Heart left ventricle (tissue), 16 donors: ENCODE results near the gene UBP1. TPM values are rescaled to one million over a fixed set of nuclear protein-coding genes. Genes with fewer than 3 reads are reported as not detected.
"Not testable (repeated sequence)": the region's sequence is repeated elsewhere in the genome, so short reads cannot be mapped to it uniquely, and the experiment has no call there.

Source experiments
- ATAC-seq, 4 donors: fragments of 200-7000 bp; cut with Tn5 transposase; one replicate each; pipeline ENCODE4 v1.9.1; 2020 to 2022; ENCODE audit warnings: moderate library complexity in 4 of 4, mild to moderate bottlenecking in 3 of 4, moderate number of reproducible peaks in 1 of 4
- DNase-seq, 5 donors: peaks; one replicate each; pipeline ENCODE4 v3.0.0-alpha.2; 2020
- H3K27ac ChIP-seq, 12 donors: fragments of 200-600 bp; sonication (generic) in 4 of 12; one replicate each; pipeline versions ENCODE4 v1.5.0 to v1.8.0; 2016 to 2022; ENCODE audit warnings: mild to moderate bottlenecking in 2 of 12
- H3K27me3 ChIP-seq, 9 donors: fragments of 200-600 bp; sonication (generic) in 2 of 9; one replicate each; pipeline versions ENCODE4 v1.5.1 to v1.8.0; 2016 to 2022; ENCODE audit warnings: mild to moderate bottlenecking in 3 of 9
- H3K36me3 ChIP-seq, 9 donors: fragments of 200-600 bp; sonication (generic) in 2 of 9; one replicate each; pipeline versions ENCODE4 v1.5.0 to v1.8.0; 2018 to 2022; ENCODE audit warnings: mild to moderate bottlenecking in 2 of 9
- H3K4me1 ChIP-seq, 12 donors: fragments of 200-600 bp; sonication (generic) in 4 of 12; one replicate each; pipeline versions ENCODE4 v1.5.0 to v1.8.0; 2016 to 2022; ENCODE audit warnings: mild to moderate bottlenecking in 3 of 12
- H3K4me3 ChIP-seq, 12 donors: fragments of 200-600 bp; sonication (generic) in 4 of 12; one replicate each; pipeline versions ENCODE4 v1.5.0 to v1.8.0; 2017 to 2022; ENCODE audit warnings: mild to moderate bottlenecking in 9 of 12, moderate library complexity in 4 of 12
- H3K9me3 ChIP-seq, 12 donors: fragments of 200-600 bp; sonication (generic) in 4 of 12; one replicate each; pipeline versions ENCODE4 v1.5.0 to v1.8.0; 2016 to 2022; ENCODE audit warnings: mild to moderate bottlenecking in 1 of 12
- CTCF ChIP-seq, 12 donors: fragments of 200-600 bp; sonication (generic) in 4 of 12; IDR thresholded peaks; one replicate each; pipeline versions ENCODE4 v1.5.0 to v1.8.0; 2018 to 2022; ENCODE audit warnings: antibody characterized with exemption in 12 of 12, mild to moderate bottlenecking in 5 of 12
- POLR2A ChIP-seq, 2 donors: fragments of 450-650 bp; IDR thresholded peaks; one replicate each; pipeline ENCODE4 v1.6.1; 2017; ENCODE audit warnings: antibody characterized with exemption in 2 of 2, mild to moderate bottlenecking in 2 of 2, moderate library complexity in 2 of 2
- WGBS, 4 donors: extraction: QIAGEN DNeasy Blood & Tissue Kit in 2 of 4; methylation state at CpG; one replicate each; pipeline versions ENCODE4 v1.1.5 to v1.1.7; 2013 to 2018; 5-methylcytosine and 5-hydroxymethylcytosine counted together
- intact Hi-C, 10 donors: fragments of 100-400 bp; cut with DNase I; formaldehyde crosslinking; loops; one replicate each; pipeline versions ENCODE4 v1.11.1 to v1.14.2; 2022
- polyA plus RNA-seq, 2 donors: library from polyadenylated mRNA; stranded (reverse); fragments of 200-250 nt; gene quantifications; one replicate each; pipeline ENCODE4 v1.2.3, GENCODE V29; 2013
- total RNA-seq, 9 donors: library from RNA; depleted of rRNA in 2 of 9; stranded (reverse); fragments of >200 nt in 2 of 9; fragmentation: NEBNext Ultra II Directional in 3 of 9; extraction: Animal tissue kit (Norgen Biotek cat#: 25700) in 3 of 9; gene quantifications; one replicate each; pipeline versions ENCODE4 v1.1.0 to v1.2.4, GENCODE V29; 2016 to 2023
- donor health status: ischemic (EF 13 %, LVEDD 7.1; RV severe dilation, severe dysfunction).
- donor health status: healthy with polysubstance abuse.
- donor health status: DM: no; HTN: yes; CAD: no.
- donor health status: DM: no; HTN: no; CAD: no.
- donor health status: ischemic (EF 25% LVEDD 6.9; RV normal size, moderate dysfunction).
- donor health status: ischemic (EF 25% LVEDD 5.7; RV mildly dilated, moderate dysfunction).
- donor health status: healthy.
- donor health status: DM: yes; HTN: yes; CAD: no.
- donor health status: ischemic (EF 35%, LVEDD 5.7; RV mildly dilated, moderate dysfunction).
- donor health status: nonischemic (EF 11% LVEDD 7.7; RV severe dilation, severe dysfunction).
- donor health status: DM: yes; HTN: yes; CAD: no.
- donor health status: PGD.
- donor health status: ischemic (EF 29% LVEDD 5.4; RV normal size, mild dysfunction).
- donor health status: nonischemic (EF 23%, LVEDD 6.1; RV moderate dilation, normal function).

UBP1 gene
- total and polyA plus RNA-seq, 11 donors = 11.8 to 53.5 (median 42.0) TPM

GRCh38 chr3:33420966-33421365 is 19.2 kb downstream of the UBP1 start:
- H3K27me3 ChIP-seq = no peaks in the 10 kb centered on the region
- H3K4me1 ChIP-seq = peaks cover 0 to 27% (median 9%) of the 10 kb centered on the region in 12 donors
- peak overlapping the region in 1 of 12 donors; percentile 82 for H3K27ac ChIP-seq
- WGBS, 4 donors = 96 to 100% (median 98%) methylated on average over 2 of the region's 2 CpGs
- no peak overlapping the region for H3K4me3 ChIP-seq
- DNase-seq (no peak), ATAC-seq (no peak)
- TF ChIP-seq POLR2A (IDR thresholded peaks at IDR 0.05) = no peak
- no peak for TF ChIP-seq CTCF (IDR thresholded peaks at IDR 0.05)
- no peaks in the 10 kb centered on the region for H3K9me3 ChIP-seq
- intact Hi-C loops = no loop called here
- peaks cover 0 to 90% (median 57%) of the 10 kb centered on the region in 9 donors for H3K36me3 ChIP-seq

- peaks cover 0 to 91% (median 65%) of the 10 kb centered on the region in 9 donors for H3K36me3 ChIP-seq
- no peaks in the 10 kb centered on the region for H3K27me3 ChIP-seq
- intact Hi-C loops = no loop called here
- H3K27ac ChIP-seq = peak overlapping the region in 1 of 12 donors; percentile 82
- ATAC-seq = no peak
- no peak for TF ChIP-seq POLR2A (IDR thresholded peaks at IDR 0.05)
- no peak for TF ChIP-seq CTCF (IDR thresholded peaks at IDR 0.05)
- no peaks in the 10 kb centered on the region for H3K9me3 ChIP-seq
- no peak overlapping the region for H3K4me3 ChIP-seq
- WGBS, 4 donors = 93 to 94% (median 93%) methylated on average over 1 of the region's 1 CpG
- peaks cover 0 to 18% (median 4%) of the 10 kb centered on the region in 12 donors for H3K4me1 ChIP-seq
- no peak for DNase-seq
Observed at GRCh38 chr3:33419948-33420347, 20.3 kb downstream of the UBP1 start.

- no peak overlapping the region for H3K4me3 ChIP-seq
- DNase-seq = no peak
- no peaks in the 10 kb centered on the region for H3K27me3 ChIP-seq
- 88 to 93% (median 89%) methylated on average over 3 of the region's 3 CpGs for WGBS, 4 donors
- intact Hi-C loops = no loop called here
- TF ChIP-seq POLR2A (IDR thresholded peaks at IDR 0.05) (no peak), CTCF (IDR thresholded peaks at IDR 0.05) (no peak)
- peaks cover 0 to 15% (median 0%) of the 10 kb centered on the region in 12 donors for H3K4me1 ChIP-seq
- ATAC-seq = no peak
- H3K9me3 ChIP-seq = no peaks in the 10 kb centered on the region
- H3K36me3 ChIP-seq = peaks cover 0 to 89% (median 71%) of the 10 kb centered on the region in 9 donors
- H3K27ac ChIP-seq = no peak overlapping the region
Observed at GRCh38 chr3:33417066-33417673, 23.0 kb downstream of the UBP1 start.

GRCh38 chr3:33410816-33411215 is 29.4 kb downstream of the UBP1 start:
- H3K4me1 ChIP-seq, DNase-seq, H3K27me3 ChIP-seq, H3K9me3 ChIP-seq, ATAC-seq, H3K27ac ChIP-seq, H3K4me3 ChIP-seq, intact Hi-C loops: not testable (repeated sequence)
- H3K36me3 ChIP-seq = peaks cover 7 to 98% (median 82%) of the 10 kb centered on the region in 9 donors
- 87 to 98% (median 94%) methylated on average over 3 of the region's 3 CpGs for WGBS, 4 donors

GRCh38 chr3:33403756-33404155 is 36.4 kb downstream of the UBP1 start:
- 92 to 96% (median 94%) methylated on average over 6 of the region's 6 CpGs for WGBS, 4 donors
- Histone ChIP-seq H3K36me3 (peaks cover 3 to 100% (median 98%) of the 10 kb centered on the region in 9 donors), H3K4me3 (no peak overlapping the region), H3K4me1 (no peaks in the 10 kb centered on the region), H3K27me3 (no peaks in the 10 kb centered on the region), H3K27ac (no peak overlapping the region), H3K9me3 (no peaks in the 10 kb centered on the region)
- TF ChIP-seq POLR2A (IDR thresholded peaks at IDR 0.05) (no peak), CTCF (IDR thresholded peaks at IDR 0.05) (no peak)
- intact Hi-C loops = no loop called here
- no peak for DNase-seq
- no peak for ATAC-seq
